Daoy (cell line): ENCODE data around the gene MTMR12. TPM values are rescaled to one million over a fixed set of nuclear protein-coding genes. Genes with fewer than 3 reads are reported as not detected.
"Not testable (repeated sequence)": the region's sequence is repeated elsewhere in the genome, so short reads cannot be mapped to it uniquely, and the experiment has no call there.

Source experiments
- DNase-seq: peaks from one replicate; pipeline ENCODE4 v3.0.0-alpha.2; 2015; ENCODE audit warnings: low read depth
- total RNA-seq: library from RNA; depleted of rRNA; stranded (reverse); fragments of >200 nt; shearing (Covaris generic); gene quantifications from 2 replicates; pipeline ENCODE4 v1.2.3, GENCODE V29; 2014

The MTMR12 gene
- total RNA-seq, 1 experiment from 2014 or later: 13.6 TPM

GRCh38 chr5:32297181-32298058 lies 15.3 kb downstream of the MTMR12 start:
- DNase-seq: no peak

GRCh38 chr5:32295966-32296772 lies 16.6 kb downstream of the MTMR12 start:
- DNase-seq: not testable (repeated sequence)

DNA sequence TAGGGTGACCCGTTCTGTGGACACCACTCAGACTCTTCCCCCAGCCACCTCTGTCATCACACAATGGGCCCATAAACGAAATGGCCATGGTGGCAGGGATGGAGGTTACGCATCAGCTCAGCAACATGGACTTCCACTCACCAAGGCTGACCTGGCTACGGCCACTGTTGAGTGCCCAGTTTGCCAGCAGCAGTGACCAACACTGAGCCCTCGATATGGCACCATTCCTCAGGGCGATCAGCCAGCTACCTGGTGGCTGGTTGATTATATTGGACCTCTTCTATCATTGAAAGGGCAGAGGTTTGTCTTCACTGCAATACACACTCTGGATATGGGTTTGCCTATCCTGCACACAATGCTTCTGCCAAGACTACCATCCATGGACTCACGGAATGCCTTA lies 21.1 kb downstream of the MTMR12 start:
- DNase-seq: no peak

GRCh38 chr5:32290922-32291321 lies 21.8 kb downstream of the MTMR12 start:
- no peak for DNase-seq

- DNase-seq: not testable (repeated sequence)
Observed at GRCh38 chr5:32290501-32290900, 22.2 kb downstream of the MTMR12 start.

GRCh38 chr5:32289986-32290385 lies 22.8 kb downstream of the MTMR12 start:
- DNase-seq: not testable (repeated sequence)

GRCh38 chr5:32288135-32288534 lies 24.6 kb downstream of the MTMR12 start:
- not testable (repeated sequence) for DNase-seq

DNA sequence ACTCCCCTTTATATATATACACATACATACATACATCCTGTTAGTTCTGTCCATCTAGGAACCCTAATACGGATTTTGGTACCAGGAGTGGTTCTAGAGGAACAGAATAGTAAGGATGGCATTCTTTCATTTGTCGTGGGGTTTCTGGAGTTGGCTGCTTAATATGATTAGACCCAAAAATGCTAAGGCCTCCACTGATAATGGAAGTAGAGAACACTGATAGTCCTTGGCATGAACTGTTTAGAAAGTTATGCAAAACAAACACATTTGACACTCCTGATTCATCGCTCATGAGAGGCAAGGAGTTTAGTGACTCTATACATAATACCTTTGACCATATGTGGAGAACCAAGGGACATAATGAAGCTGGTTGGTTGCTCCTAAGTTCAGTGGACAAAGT lies 25.2 kb downstream of the MTMR12 start:
- DNase-seq: not testable (repeated sequence)

- no peak for DNase-seq
Observed at GRCh38 chr5:32285510-32286138, 27.1 kb downstream of the MTMR12 start.

- DNase-seq: no peak
Observed at GRCh38 chr5:32283539-32284377, 29.0 kb downstream of the MTMR12 start.

- no peak for DNase-seq
Observed at GRCh38 chr5:32283061-32283460, 29.7 kb downstream of the MTMR12 start.

- no peak for DNase-seq
Observed at GRCh38 chr5:32282633-32283032, 30.1 kb downstream of the MTMR12 start.

DNA sequence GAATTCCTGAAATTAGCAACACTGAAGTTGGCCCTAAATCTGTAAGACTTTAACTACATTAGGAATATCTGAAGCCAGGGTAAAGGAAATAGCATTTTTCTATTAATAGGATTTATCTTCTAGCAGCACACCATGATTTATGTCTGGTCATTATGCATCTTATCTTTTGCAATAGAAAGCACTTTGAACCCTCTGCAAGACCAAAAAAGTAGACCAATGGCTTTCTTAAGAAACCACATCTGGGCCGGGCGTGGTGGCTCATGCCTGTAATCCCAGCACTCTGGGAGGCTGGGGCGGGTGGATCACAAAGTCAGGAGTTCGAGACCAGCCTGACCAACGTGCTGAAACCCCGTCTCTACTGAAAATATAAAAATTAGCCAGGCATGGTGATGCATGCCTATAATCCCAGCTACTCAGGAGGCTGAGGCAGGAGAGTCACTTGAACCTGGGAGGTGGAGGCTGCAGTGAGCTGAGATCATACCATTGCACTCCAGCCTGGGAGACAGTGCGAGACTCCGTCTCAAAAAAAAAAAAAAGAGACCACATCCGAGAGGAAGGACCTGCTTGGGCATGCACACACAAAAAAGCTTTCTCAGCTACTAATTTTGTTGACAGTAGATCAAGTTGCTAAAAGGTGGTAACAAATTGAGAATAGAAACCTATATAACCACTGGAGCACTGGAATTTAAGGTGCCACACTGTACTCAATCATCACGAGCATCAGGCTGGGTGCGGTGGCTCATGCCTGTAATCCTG lies 31.2 kb downstream of the MTMR12 start:
- DNase-seq: not testable (repeated sequence)

DNA sequence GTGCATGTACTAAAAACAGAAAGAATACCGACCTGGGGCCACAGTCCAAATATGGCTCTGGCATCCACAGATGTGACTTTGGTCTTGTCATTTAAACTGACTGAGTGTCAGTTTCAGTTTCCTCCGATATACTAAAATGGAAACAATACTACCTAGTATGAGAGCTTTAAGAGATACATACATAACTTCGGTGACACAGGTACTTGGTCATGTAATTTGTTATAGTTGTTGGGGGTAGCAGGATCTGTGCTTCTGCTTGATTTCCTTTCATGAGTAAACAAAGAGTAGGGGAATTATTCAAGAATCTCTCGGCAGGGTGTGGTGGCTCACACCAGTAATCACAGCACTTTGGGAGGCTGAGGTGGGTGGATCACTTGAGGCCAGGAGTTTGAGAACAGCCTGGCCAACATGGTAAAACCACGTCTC lies 32.1 kb downstream of the MTMR12 start:
- no peak for DNase-seq

DNA sequence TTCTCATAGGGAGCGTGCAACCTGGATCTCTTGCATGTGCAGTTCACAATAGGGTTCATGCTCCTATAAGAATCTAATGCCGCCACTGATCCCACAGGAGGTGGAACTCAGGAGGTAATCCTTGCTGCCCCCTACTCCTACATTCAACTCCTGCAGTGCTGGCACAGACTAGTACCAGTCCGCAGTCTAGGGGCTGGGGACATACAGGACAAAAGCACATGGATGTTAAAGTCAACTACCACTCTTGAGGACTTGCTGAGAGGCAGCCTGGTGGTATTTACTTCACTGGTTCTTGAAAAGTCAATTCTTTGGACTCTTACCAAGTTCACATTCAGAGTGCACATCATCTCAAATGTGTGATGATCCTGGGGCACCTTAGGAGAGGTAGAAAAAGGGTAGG lies 33.0 kb downstream of the MTMR12 start:
- no peak for DNase-seq

GRCh38 chr5:32279223-32279622 lies 33.5 kb downstream of the MTMR12 start:
- DNase-seq: no peak

DNA sequence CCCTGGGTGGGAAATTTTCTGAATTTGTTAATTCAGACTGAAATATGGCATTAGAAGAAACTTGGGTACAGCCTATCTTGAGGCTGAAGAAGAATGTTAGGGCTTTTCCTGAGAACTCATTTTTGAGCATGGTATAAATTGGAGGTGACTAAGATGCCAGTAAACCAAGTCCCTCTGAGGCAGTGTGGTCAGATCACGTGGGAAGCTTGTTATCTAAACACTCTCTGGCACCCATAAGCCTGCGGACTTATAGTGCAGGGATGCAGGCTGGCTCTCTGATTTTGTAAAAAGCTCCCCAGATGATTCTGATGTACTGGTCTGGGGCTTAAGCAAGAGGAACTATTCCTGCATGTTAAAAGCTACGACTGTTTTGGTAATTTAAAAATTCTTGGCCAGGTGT lies 34.3 kb downstream of the MTMR12 start:
- DNase-seq: peak; percentile 71

DNA sequence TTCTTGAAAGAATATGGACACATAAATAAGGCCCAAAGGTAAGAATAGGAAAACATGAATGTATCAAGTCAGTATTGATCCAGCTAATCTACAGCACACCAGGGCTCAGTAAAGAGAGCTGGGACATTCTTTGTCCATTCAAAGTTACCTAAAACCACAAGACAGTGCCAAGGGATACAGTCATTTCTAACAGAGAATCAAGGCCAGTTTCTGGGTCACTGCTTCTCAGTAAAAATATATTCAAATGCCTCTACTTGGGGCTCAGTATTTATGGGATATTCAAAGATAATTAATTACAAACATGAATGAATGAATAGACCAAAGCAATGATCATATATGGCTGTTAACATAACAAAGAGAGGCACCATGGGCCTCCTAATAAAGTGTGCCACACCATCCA lies 34.9 kb downstream of the MTMR12 start:
- DNase-seq: no peak

DNA sequence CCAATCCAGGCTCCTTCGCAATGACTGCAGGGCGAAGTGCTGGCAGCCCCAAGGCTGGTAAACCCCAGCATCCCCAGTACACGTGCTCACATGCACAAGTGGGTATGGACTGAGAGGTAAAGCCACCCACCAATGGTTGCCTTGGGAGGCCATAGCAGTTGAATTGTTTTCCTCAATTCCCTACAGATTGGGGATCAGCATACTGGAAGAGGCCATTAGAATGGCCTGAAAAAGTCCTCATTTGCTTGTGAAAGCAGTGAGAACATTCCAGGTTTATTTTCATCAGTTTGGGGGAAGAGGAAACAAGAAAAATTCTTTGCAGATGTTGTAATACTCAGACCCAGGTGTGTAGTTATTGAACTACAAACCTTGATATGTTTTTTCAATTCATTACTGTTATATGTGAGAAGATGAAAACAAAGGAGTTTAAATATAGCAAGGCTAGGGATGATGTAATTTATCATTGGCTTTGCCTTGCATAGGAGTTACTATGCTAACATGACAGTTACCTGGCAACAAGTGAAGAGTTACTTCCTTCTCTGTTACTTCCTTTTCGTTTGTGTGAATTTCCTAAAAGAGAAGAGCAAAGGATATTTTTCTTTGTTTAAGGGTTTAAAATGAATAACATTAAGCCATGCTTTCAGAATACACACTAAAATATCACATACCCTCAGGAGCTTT lies 36.4 kb downstream of the MTMR12 start:
- DNase-seq: no peak

- DNase-seq: no peak
Observed at GRCh38 chr5:32275396-32275741, 37.4 kb downstream of the MTMR12 start.
